Activated CD8-positive, alpha-beta memory T cell treated with anti-CD3 and anti-CD28 coated beads, Interleukin-2, amount 50 U/mL, for 24 hours (primary cell): ENCODE data around the gene RABIF.
A peak's percentile ranks its signal among the peaks of the same experiment; 100 is the strongest.
"Not testable (repeated sequence)": the region's sequence is repeated elsewhere in the genome, so short reads cannot be mapped to it uniquely, and the experiment has no call there.

Experiments used
- DNase-seq: peaks from one replicate; pipeline ENCODE4 v3.0.0-alpha.2; 2020; ENCODE audit errors: extremely low read depth

The RABIF gene

GRCh38 chr1:202888531-202889360, at the start of gene RABIF:
RABIF (minus strand) TSS chr1:202889149; CDS start chr1:202889098, 51 bp downstream.
- DNase-seq, result peak; percentile 97

GRCh38 chr1:202938287-202938925, 49.5 kb upstream of the RABIF start:
- no peak for DNase-seq

GRCh38 chr1:202936409-202936808, 47.5 kb upstream of the RABIF start:
- not testable (repeated sequence) for DNase-seq

- no peak for DNase-seq
Observed at GRCh38 chr1:202935844-202936243, 46.9 kb upstream of the RABIF start.

- DNase-seq, result no peak
Observed at GRCh38 chr1:202934755-202935154, 45.8 kb upstream of the RABIF start.

- DNase-seq, result no peak
Observed at GRCh38 chr1:202932476-202932875, 43.5 kb upstream of the RABIF start.

GRCh38 chr1:202926581-202927491, 37.9 kb upstream of the RABIF start, which contains the start of gene KLHL12:
KLHL12 (minus strand) TSS chr1:202927234; CDS start chr1:202925162, 2,072 bp downstream.
- DNase-seq, result peak; percentile 85

GRCh38 chr1:202923533-202923932, 34.6 kb upstream of the RABIF start:
- no peak for DNase-seq

GRCh38 chr1:202919615-202920014, 30.7 kb upstream of the RABIF start:
- DNase-seq, result no peak

GRCh38 chr1:202915146-202915545, 26.2 kb upstream of the RABIF start:
- no peak for DNase-seq

GRCh38 chr1:202912476-202912875, 23.5 kb upstream of the RABIF start:
- DNase-seq, result not testable (repeated sequence)

- no peak for DNase-seq
Observed at GRCh38 chr1:202909494-202909893, 20.5 kb upstream of the RABIF start.

GRCh38 chr1:202908998-202909397, 20.0 kb upstream of the RABIF start:
- no peak for DNase-seq

GRCh38 chr1:202905331-202905730, 16.4 kb upstream of the RABIF start:
- no peak for DNase-seq

GRCh38 chr1:202903808-202904207, 14.9 kb upstream of the RABIF start:
- not testable (repeated sequence) for DNase-seq

GRCh38 chr1:202901555-202901954, 12.6 kb upstream of the RABIF start:
- DNase-seq, result no peak

GRCh38 chr1:202892501-202892900, 3.6 kb upstream of the RABIF start:
- no peak for DNase-seq

GRCh38 chr1:202890392-202890791, 1.4 kb upstream of the RABIF start:
- DNase-seq, result no peak

- no peak for DNase-seq
Observed at GRCh38 chr1:202888221-202888530, 773 bp downstream of the RABIF start.

- DNase-seq, result no peak
Observed at GRCh38 chr1:202880961-202881460, 7.9 kb downstream of the RABIF start.

GRCh38 chr1:202880062-202880461, 8.9 kb downstream of the RABIF start:
- DNase-seq, result no peak

- DNase-seq, result no peak
Observed at GRCh38 chr1:202879128-202879527, 9.8 kb downstream of the RABIF start.
